Activated CD4-positive, alpha-beta T cell treated with anti-CD3 and anti-CD28 coated beads, Interleukin-2, amount 50 U/mL, for 16 hours (primary cell): ENCODE measurements around the gene SLC25A21.

Source experiments
- DNase-seq: peaks from one replicate; pipeline ENCODE4 v3.0.0-alpha.2; 2020

The SLC25A21 gene

GRCh38 chr14:37140176-37140575, 32.2 kb downstream of the SLC25A21 start:
- no peak for DNase-seq

DNA sequence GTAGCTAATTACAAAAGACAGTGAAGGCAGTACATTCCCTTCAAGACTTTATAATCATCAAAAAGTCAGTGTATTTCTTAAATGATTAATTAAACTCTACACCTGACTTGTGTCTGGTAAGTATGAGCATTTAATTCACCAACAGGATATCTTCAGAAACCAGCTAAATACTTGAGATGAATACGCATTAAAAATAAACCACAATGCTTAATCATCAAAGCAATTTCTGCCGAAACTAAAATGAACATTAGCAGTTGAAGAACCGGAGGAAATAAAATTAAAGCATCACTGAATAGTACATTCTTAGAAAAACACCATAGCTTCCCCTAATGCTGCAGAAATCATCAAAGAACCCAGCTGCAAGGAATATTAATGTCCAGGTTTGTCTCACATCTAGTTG, 32.7 kb downstream of the SLC25A21 start:
- no peak for DNase-seq

- no peak for DNase-seq
These were observed 33.5 kb downstream of the SLC25A21 start for GRCh38 chr14:37138898-37139297.

DNA sequence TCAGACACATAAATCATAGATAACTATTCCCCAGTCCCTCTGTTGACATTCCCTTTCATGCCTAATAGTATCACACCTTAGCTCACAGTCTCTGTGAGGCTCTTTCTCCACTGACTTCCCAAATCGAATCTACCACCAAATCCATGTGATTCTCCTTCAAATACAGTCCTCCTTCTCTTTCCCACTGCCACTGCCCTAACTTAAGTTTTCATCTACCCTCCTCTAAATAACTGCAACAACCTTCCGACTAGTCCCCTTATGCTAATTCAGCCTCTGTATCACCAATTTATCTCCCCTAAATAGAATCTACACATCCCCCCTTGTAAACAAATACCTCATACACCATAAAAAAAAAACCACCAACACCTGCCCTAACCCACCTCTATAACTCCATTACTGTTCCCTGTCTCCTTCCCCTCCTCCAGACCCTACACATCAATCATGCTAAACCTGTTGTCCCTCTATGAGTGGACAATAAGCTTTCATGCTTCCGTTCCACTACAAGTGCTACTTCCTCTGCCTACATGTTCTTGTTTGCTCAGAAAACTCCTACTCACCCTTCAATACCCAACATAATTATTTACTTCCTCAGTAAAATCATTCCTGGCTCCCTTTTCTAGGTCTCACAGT, 39.0 kb downstream of the SLC25A21 start:
- DNase-seq: no peak

DNA sequence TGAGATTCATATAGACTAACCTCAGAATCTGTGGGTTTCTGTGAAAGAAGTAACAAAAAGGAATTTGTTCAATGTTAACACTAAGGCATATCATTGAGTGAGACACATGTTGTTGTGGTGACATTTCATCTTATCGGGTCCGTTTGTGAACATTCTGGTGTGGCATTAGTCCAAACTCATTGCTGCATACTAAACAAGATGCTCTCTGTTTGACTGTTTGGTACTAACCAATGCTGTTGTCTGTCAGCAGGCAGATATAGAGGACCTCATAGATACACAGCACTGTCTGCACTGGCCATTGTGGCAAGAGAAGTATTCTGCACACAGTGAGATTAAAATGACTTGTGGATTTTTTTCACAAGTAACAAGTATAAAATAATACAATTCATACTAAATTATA, 41.2 kb downstream of the SLC25A21 start:
- DNase-seq: no peak

GRCh38 chr14:37129047-37129446, 43.4 kb downstream of the SLC25A21 start:
- DNase-seq: no peak

GRCh38 chr14:37124614-37125013, 47.8 kb downstream of the SLC25A21 start:
- no peak for DNase-seq

DNA sequence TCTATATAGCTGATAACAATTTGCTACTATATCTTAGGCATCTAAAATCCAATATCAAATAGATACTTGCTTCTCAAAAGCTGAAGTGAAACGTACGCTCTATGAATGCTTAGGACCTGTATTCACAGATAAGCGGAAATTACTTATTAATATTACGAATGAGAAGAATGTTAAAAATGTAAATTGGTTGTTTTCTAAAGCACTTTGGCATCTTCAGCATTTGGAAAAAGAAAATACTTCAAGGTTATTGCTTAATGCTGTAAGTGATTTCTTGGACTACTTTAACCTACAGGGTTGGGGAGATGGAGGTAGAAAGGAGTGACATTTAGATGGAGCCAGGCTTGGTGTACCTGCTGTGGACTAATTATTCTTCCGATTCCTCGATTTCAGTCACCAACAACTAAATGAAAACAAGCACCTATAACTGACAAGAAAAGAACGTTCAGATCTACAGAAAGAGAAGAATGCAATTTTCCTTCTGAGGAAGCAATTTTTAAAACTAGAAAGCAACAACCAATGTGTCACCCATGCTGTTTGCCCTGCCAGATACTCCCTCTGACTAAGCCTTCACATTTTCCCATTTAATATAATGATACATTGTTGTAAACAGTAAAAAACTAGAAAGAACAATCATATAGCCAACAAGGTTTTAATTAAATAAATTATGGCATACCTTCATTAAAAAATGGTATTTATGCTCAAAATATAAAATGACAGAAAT, 49.3 kb downstream of the SLC25A21 start:
- DNase-seq: no peak

- DNase-seq: no peak
These were observed 50.1 kb downstream of the SLC25A21 start for GRCh38 chr14:37122288-37122687.

DNA sequence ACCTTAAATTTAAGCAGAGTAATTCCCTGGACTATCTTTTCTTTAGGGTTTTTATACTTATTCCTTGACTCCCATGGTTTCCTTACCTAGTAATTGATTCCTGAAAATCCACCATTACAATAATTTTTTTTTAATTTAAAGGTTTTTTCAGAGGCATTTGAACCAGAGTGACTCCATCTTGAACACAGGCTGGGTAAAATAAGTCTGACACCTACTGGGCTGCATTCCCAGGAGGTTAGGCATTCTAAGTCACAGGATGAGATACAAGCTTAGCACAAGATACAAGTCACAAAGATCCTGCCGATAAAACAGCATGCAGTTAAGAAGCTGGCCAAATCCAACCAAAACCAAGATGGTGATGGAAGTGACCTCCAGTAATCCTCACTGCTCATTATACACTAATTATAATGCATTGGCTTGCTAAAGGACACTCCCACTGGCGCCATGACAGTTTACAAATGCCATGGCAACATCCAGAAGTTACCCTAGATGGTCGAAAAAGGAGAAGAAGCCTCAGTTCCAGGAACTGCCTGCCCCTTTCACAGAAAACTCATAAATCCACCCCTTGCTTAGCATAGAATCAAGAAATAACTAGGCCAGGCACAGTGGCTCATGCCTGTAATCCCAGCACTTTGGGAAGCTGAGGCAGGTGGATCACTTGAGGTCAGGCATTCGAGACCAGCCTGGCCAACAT, 53.6 kb downstream of the SLC25A21 start:
- no peak for DNase-seq

DNA sequence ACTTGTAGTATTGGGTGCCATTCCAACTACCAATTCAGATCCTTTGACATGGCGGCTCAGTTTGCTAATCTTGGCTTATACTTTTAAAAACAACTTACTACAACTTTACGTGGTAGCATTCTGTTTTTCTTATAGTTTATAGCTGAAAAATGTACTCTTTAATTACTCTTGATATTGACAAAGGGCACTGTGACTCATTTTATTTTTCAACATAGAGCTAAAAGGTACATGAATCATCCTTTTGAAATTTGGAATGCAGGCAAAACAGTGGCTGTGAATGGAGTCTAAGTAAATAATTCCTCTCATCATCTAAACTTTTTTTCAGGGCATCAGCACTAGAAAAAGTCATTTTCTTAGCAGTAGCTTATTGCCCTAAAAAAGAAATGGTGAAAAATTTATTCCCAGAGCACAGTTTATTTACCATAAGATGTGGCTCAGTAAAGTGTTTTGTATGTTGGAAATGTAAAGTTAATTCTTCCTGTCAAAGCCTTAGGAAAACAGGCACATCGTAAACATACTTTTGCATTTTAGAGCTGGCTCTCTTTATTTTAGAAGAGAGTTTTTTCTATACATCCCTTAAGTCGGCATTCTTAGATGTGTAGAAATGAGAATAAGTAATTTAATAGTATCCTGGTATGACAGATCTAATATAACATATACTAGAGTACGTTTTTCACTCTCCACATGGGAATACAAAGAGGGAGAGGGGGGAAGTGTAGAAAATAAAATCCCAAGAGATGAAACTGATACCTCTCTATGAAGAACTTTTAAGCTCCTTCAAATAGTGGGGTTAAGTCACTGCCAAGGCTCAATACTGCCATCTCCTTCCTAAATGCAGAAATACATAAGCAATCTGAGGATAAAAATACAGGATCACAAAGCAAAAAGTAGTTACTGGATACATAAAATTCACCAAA, 55.2 kb downstream of the SLC25A21 start:
- DNase-seq: no peak

GRCh38 chr14:37115406-37115805, 57.0 kb downstream of the SLC25A21 start:
- DNase-seq: no peak

GRCh38 chr14:37114559-37114958, 57.8 kb downstream of the SLC25A21 start:
- DNase-seq: no peak

DNA sequence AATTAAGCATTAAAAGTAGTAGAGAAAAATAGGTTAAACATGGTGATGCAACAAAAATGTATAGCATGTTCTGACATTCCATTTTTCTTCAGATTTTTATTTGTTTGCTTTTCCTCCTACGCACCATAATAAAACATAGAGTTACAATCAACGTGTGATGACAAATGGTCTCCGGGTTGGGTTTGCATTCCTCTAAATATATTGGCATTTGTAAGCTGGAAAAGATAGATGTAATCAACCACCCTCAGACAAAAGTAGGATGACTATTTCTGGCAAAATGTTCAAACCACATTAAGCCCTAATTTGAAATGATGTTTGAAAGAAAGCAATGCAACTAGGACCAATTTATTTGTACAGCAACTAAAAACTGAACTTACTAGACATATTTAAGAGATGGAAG, 58.4 kb downstream of the SLC25A21 start:
- DNase-seq: no peak

- DNase-seq: no peak
These were observed 74.3 kb downstream of the SLC25A21 start for GRCh38 chr14:37098132-37098531.

DNA sequence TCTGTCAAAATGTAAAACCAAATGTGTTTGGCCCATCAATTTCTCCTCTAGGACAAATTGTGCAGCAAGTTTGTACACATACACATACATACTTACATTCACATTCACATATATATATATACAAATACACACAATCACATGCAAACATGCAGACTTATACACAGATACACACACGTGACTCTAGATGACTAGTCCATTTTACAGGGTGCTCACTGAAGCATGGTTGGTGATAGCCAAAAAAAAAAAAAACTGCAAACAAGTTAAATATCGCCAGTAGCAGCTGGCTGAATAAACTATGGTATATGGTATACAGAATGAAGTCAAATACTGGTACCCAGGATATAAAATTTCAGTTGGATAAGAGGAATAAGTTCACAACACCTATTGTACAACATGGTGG, 77.9 kb downstream of the SLC25A21 start:
- no peak for DNase-seq

GRCh38 chr14:37093364-37093763, 79.0 kb downstream of the SLC25A21 start:
- DNase-seq: no peak

- DNase-seq: no peak
These were observed 80.8 kb downstream of the SLC25A21 start for GRCh38 chr14:37091651-37092050.

DNA sequence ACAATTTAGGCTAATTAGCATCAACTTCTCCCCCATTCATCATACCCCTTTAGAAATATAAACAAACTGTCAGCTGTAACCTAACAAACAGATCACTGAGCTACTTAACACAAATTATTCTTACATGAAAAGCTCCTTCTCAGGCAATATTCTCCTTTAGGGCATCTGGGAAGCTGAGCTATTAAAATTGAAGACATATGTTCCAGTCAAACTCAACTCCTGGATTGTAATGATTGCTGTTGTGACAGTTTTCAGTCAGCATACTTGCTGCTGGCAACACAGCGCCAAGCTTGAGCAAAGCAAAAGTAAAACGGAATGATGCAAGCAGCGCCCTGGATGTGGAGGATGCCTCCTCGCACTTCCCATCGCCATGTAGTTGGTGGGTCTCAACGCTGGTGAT, 82.4 kb downstream of the SLC25A21 start:
- DNase-seq: no peak

- DNase-seq: no peak
These were observed 83.0 kb downstream of the SLC25A21 start for GRCh38 chr14:37089410-37089809.

DNA sequence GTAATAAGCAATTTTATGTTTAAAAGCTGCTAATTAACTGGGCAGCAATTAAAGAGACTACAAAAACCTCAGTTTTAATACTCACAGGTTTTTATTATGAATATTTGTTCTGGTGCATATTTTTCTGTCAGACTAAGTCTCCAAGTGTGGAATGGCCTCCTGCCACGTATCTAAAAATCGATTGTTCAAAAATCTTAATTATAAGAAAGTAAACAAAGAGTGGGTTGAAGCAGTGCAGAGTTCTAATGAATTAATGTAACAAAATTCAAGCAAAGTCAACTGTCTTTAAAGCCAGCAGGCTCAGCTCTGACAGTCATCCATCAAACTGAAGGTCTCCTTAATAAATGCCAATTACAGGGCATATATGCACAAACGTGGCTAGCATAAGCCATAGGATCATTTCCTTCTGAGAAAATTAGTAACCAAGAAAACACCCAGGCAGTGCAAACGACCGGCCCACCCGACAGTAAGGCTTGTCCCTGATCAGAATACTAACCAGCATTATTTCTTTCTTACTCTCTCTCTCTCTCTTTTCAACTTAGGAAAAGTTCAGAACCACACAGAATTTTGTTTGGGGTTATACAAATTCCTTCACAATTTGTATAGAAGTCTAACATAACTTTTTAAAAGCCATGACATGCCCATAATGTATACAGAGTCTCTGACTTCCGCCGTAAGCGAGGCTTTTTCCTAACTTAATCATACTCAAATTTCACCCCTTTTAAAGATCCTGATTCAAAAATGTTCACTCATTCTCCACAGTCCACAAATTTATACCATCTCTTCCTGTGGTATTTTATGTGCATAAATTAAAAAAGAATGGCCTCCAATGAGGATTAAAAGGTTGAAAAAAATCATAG, 83.8 kb downstream of the SLC25A21 start:
- DNase-seq: no peak

DNA sequence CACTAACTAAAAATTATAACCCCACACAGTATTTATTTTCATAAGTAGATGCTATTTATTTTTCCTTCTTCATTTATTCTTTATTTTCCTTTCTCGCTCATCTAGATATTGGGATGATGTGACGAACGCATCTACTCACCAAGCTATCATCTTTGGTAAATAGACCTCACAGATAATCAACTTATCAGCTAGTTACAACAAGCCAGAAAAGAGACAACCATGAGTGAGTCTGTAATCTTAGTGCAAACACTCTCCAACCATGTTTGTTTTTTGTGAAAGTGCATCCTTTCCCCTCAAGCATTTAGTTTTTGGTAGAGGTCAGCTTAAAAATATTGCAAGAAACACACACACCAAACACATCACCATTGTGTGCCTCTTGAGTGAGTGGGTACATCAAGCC, 84.9 kb downstream of the SLC25A21 start:
- DNase-seq: no peak
